Endothelial cell of coronary artery (primary cell): Measurements from ENCODE around the gene SIRT3. TPM values are rescaled to one million over a fixed set of nuclear protein-coding genes. Genes with fewer than 3 reads are reported as not detected.

Source experiments
- total RNA-seq: library from RNA; depleted of rRNA; stranded (reverse); fragments of >200 nt; gene quantifications from 2 replicates; pipeline ENCODE4 v1.2.3, GENCODE V29; 2014

Gene SIRT3
- 4.9 and 6.6 TPM in 2 replicates for total RNA-seq

DNA sequence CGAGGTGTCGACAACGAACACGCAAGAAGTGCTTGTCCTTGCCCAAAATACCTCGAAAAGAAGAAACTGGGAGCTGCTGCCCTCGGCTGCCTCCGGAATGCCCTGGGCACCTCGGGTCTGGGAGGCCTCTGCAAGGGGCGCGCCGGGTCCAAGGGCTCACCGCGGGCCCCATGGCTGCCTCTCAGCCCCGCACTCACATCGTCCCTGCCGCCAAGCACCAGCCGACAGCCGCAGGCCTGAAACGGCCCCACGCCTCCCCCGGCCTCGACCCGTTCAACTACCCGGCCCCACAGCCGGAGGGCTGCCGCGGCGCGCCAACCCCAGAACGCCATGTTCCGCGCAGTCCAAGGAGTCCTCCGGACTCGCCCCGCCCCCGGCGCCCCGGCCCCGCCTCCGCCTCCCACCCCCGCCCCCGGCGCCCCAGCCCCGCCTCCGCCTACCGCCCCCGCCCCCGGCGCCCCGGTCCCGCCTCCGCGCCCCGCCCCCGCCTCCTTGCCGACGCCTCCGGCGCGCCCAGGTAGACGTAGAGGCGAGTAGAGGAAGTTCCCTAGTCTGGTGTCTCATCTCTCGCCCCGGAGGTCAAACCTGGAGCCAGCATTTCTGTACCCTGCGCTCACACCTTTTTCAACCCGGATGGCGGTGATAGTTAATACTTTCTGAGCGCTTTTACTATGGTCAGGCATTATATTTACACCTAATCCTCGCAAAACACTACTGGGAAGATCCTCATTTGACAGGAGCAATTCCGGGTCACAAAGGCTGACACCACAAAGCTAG lies at the start of gene SIRT3:
Gene SIRT3 (minus strand): TSS at position 346 of the 777 bp plus-strand sequence. CDS start 14 bp downstream, at position 332.

DNA sequence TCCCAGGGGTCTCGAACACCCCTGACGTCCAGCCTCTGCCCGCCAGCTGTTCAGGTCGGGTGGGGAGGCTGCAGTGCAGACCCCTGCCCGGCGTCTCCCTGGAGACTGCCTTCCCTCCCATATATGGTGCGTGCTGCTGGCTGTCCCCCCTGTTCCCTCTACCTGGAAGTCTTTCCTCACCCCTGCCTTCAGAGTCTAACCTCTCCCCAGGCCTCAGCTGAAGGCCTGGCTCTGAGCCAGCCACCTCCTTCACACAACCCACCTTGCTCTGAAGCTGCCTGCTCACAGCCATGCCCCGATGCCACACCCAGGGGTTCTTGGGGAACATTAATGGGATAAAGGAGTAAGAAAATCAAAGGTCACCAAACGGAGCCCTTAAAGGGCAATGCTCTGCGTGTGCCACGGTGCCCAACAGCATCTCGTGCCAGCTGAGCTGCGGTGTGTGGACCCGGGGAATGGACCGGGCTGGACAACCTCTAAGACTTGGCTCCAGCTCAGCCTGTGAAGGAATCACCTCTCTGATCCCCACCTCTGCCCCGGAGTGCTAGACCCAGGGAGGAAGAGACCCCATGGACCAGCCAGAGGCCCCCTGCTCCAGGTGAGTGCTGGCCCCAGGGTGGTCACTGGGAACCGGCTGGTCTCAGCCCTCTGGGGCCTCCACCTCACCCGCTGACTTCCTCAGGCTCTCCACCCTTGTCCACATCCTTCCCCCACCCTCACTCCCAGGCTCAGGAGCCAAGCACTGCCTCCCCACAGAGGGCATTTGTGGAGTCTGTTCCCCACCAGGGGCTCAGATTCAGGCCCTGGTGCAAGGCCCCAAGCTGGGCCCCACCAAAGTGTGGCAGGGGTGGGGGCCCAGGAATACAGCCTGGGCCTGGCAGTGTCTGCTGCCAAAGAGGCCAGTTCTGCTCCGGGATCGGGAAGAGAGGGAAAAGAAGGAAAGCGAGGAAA lies 42.1 kb upstream of the SIRT3 start, which contains the start of gene NLRP6:
Gene NLRP6 (plus strand): TSS at position 407 of the 951 bp plus-strand sequence. CDS start 163 bp downstream, at position 570.

DNA sequence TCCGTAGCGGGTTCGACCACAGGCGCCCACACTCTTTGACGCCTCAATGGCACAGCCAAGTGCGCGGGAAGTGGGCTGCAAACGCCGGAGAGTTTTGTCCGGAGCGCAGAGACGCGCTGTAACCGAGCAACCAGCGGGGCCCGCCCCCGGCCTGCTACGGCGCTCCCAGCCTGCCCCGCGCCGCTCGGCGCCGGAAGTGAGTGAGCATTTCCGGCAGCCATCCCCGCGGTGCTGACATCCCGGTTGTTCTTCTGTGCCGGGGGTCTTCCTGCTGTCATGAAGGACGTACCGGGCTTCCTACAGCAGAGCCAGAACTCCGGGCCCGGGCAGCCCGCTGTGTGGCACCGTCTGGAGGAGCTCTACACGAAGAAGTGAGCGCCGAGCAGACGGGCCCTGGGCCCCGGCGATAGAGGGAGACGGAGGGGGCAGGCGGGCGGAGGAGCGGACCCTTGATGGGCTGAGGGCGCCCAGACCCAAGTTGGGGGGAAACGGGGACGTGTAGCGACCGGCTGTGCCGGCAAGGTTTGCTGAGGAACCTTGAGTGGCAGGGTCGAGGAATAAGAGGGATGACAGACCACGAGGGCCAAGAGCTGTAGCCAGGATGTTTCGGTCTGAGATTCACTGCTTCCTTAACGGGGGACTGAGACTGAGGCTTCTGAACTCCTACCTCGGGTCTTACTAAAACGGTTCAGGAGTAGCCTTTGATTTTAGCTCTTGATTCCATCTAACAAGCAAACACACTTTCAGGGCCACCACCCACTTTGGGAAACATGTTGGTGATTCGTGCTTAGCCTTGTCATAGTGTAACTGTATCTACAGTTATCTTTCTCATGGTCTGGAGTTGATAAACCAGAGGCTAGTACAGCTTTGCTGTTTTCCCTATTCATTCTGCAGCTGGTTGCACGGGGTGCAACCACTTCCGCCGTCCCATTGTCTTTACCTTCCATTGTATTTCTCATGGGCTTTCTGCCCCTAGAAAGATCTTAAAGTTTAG lies 929 bp upstream of the SIRT3 start, which contains the start of gene PSMD13:
Gene PSMD13 (plus strand): TSS at position 203 of the 994 bp plus-strand sequence. CDS start 74 bp downstream, at position 277.

DNA sequence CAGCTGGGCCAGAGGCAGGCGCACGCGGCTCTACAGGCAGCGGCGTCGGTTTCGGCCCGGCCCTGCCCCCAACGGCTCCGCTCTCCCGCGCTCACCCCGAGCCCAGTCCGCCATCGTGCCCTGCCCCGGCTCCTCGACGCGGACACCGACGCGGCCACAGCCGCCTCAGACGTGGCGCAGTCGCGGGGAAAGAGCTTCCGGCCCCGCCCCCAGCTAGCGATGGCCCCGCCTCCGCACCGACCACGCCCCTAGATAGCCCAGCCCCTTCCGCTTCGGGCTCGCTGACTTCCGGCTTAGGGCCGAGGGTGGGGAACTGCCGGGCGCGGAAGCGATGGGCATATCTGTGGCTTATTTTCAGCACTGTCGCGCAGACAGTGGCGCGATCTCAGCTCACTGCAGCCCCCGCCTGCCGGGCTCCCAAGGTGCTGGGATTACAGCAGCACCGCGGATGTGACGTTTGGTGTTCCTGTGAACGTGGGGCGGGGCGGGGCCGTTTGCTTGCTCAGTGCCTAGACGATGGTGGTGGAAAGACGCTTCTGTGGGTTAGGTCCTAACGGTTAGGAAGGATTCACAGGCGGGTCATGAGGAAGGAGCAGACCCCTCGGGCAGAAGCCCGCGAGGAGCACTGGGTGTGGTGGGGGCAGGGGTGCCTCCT lies 28.8 kb downstream of the SIRT3 start, which contains the start of the genes BET1L and RIC8A:
Gene BET1L (minus strand): TSS at position 192 of the 655 bp plus-strand sequence. CDS start 78 bp downstream, at position 114.
Gene RIC8A (plus strand): TSS at position 501 of the 655 bp plus-strand sequence. CDS start 1,147 bp downstream, outside the sequence.

DNA sequence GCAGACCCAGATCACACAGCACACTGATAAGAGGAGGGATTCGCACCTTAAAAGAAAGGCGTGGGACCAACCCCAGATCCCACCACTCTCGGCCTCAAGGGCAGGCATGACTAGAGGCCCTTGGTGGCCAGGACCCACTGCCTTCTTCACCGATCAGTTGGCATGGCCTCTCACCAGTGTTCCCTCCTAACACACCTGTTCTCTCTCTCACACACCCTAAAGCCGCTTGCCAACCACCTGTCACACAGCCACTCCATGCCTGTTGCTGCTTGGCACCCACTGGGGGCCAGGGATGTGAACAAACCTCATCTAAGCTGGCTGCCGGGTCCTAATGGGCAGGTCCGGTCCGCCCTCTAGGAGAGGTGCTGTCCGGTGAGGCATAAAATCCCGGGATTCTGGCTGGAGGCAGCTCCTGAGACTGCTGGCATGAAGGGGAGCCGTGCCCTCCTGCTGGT lies 43.4 kb downstream of the SIRT3 start, which contains the start of gene SCGB1C1:
Gene SCGB1C1 (plus strand): TSS at position 405 of the 455 bp plus-strand sequence. CDS start 22 bp downstream, at position 427.

Other genes with a start within 250 kb of the SIRT3 start
- gene SCGB1C1, start 43.3 kb downstream of the SIRT3 start, total RNA-seq, result not detected in 2 replicates
- gene BET1L, start 28.9 kb downstream of the SIRT3 start, total RNA-seq, result 10.0 and 17.7 TPM in 2 replicates
- gene RIC8A, start 28.6 kb downstream of the SIRT3 start, total RNA-seq, result 152 and 204 TPM in 2 replicates
- gene PSMD13, start 634 bp upstream of the SIRT3 start, total RNA-seq, result 223 and 325 TPM in 2 replicates
- not detected in 2 replicates for gene NLRP6, start 42.1 kb upstream of the SIRT3 start, total RNA-seq
- 7.7 and 18.4 TPM in 2 replicates for gene PGGHG, start 52.8 kb upstream of the SIRT3 start, total RNA-seq
- not detected in 2 replicates for gene IFITM5, start 63.2 kb upstream of the SIRT3 start, total RNA-seq
- gene IFITM2, start 71.5 kb upstream of the SIRT3 start, total RNA-seq, result 29.3 and 48.9 TPM in 2 replicates
- gene IFITM1, start 77.7 kb upstream of the SIRT3 start, total RNA-seq, result 2.1 and 8.3 TPM in 2 replicates
- 30.3 and 64.5 TPM in 2 replicates for gene IFITM3, start 84.5 kb upstream of the SIRT3 start, total RNA-seq
- 2.5 and 4.6 TPM in 2 replicates for gene B4GALNT4, start 133.2 kb upstream of the SIRT3 start, total RNA-seq
- gene PKP3, start 157.9 kb upstream of the SIRT3 start, total RNA-seq, result 0.09 and 1.3 TPM in 2 replicates
- gene SIGIRR, start 178.7 kb upstream of the SIRT3 start, total RNA-seq, result 28.6 and 35.5 TPM in 2 replicates
- gene ANO9, start 205.7 kb upstream of the SIRT3 start, total RNA-seq, result 0.09 TPM in 2 replicates
- 33.9 and 34.7 TPM in 2 replicates for gene PTDSS2, start 213.9 kb upstream of the SIRT3 start, total RNA-seq